Suprapubic skin (tissue), 4 donors: ENCODE results near the gene ADARB1. TPM values are rescaled to one million over a fixed set of nuclear protein-coding genes. Genes with fewer than 3 reads are reported as not detected.

Experiments used
- DNase-seq, 2 donors: peaks; one replicate each; pipeline ENCODE4 v3.0.0-alpha.2; 2019; ENCODE audit warnings: low spot score in 2 of 2
- H3K27ac ChIP-seq: fragments of 200-600 bp; sonication (generic); one replicate; pipeline ENCODE4 v1.5.1; 2019
- H3K27me3 ChIP-seq: fragments of 200-600 bp; sonication (generic); one replicate; pipeline ENCODE4 v1.5.1; 2019
- H3K36me3 ChIP-seq: fragments of 200-600 bp; sonication (generic); one replicate; pipeline ENCODE4 v1.5.1; 2019
- H3K4me1 ChIP-seq: fragments of 200-600 bp; sonication (generic); one replicate; pipeline ENCODE4 v1.5.1; 2019
- H3K4me3 ChIP-seq: fragments of 200-600 bp; sonication (generic); one replicate; pipeline ENCODE4 v1.5.1; 2019; ENCODE audit warnings: mild to moderate bottlenecking
- H3K9me3 ChIP-seq: fragments of 200-600 bp; sonication (generic); one replicate; pipeline ENCODE4 v1.5.1; 2019
- CTCF ChIP-seq, 2 donors: fragments of 200-600 bp in 1 of 2; fragments of 450-650 bp in 1 of 2; sonication (generic) in 1 of 2; IDR thresholded peaks; one replicate each; pipeline ENCODE4 v1.5.1; 2016 to 2019; ENCODE audit warnings: antibody characterized with exemption in 2 of 2, mild to moderate bottlenecking in 1 of 2, moderate library complexity in 1 of 2
- EP300 ChIP-seq: sonication (generic); formaldehyde crosslinking; IDR thresholded peaks from one replicate; pipeline ENCODE4 v1.6.1; 2017; ENCODE audit warnings: antibody characterized with exemption
- POLR2A ChIP-seq, 2 donors: fragments of 450-650 bp; IDR thresholded peaks; one replicate each; pipeline ENCODE4 v1.6.1; 2017; ENCODE audit warnings: antibody characterized with exemption in 2 of 2, mild to moderate bottlenecking in 2 of 2, moderate library complexity in 2 of 2
- POLR2AphosphoS5 ChIP-seq, 3 donors: sonication (generic); formaldehyde crosslinking; IDR thresholded peaks; one replicate each; pipeline ENCODE4 v1.6.1; 2017; ENCODE audit warnings: antibody characterized with exemption in 3 of 3
- WGBS: methylation state at CpG from one replicate; pipeline ENCODE4 v1.1.5; 2018; 5-methylcytosine and 5-hydroxymethylcytosine counted together
- total RNA-seq, 4 donors: library from RNA; depleted of rRNA; stranded (reverse); fragments of >200 nt; gene quantifications; one replicate each; pipeline ENCODE4 v1.1.0, GENCODE V29; 2016

The ADARB1 gene
- total RNA-seq, 4 donors from 2014 or later, result 13.2 to 23.6 (median 20.3) TPM

- Histone ChIP-seq H3K27me3 (no peaks in the 10 kb centered on the region), H3K9me3 (no peaks in the 10 kb centered on the region), H3K4me1 (peaks cover 5% of the 10 kb centered on the region), H3K36me3 (peaks cover 7% of the 10 kb centered on the region), H3K27ac (no peak overlapping the region), H3K4me3 (no peak overlapping the region)
- no peak for DNase-seq
- TF ChIP-seq CTCF (IDR thresholded peaks at IDR 0.05) (no peak), POLR2A (IDR thresholded peaks at IDR 0.05) (no peak), EP300 (no peak), POLR2AphosphoS5 (IDR thresholded peaks at IDR 0.05) (no peak)
- WGBS, result 64% methylated on average over 6 of the region's 6 CpGs
Observed at GRCh38 chr21:45117314-45117713, 42.9 kb downstream of the ADARB1 start.

GRCh38 chr21:45118099-45118498 lies 43.7 kb downstream of the ADARB1 start:
- Histone ChIP-seq H3K4me1 (peaks cover 5% of the 10 kb centered on the region), H3K4me3 (no peak overlapping the region), H3K27me3 (no peaks in the 10 kb centered on the region), H3K9me3 (no peaks in the 10 kb centered on the region), H3K36me3 (peaks cover 7% of the 10 kb centered on the region), H3K27ac (no peak overlapping the region)
- no peak for DNase-seq
- 97% methylated on average over 2 of the region's 2 CpGs for WGBS
- TF ChIP-seq CTCF (IDR thresholded peaks at IDR 0.05), result no peak
- no peak for TF ChIP-seq EP300
- no peak for TF ChIP-seq POLR2AphosphoS5 (IDR thresholded peaks at IDR 0.05)
- TF ChIP-seq POLR2A (IDR thresholded peaks at IDR 0.05), result no peak

GRCh38 chr21:45119812-45120211 lies 45.4 kb downstream of the ADARB1 start:
- DNase-seq, result no peak
- no peaks in the 10 kb centered on the region for H3K9me3 ChIP-seq
- TF ChIP-seq CTCF (IDR thresholded peaks at IDR 0.05) (no peak), POLR2AphosphoS5 (IDR thresholded peaks at IDR 0.05) (no peak), EP300 (no peak), POLR2A (IDR thresholded peaks at IDR 0.05) (no peak)
- no peak overlapping the region for H3K4me3 ChIP-seq
- no peaks in the 10 kb centered on the region for H3K27me3 ChIP-seq
- peaks cover 7% of the 10 kb centered on the region for H3K36me3 ChIP-seq
- WGBS, result 93% methylated on average over 7 of the region's 7 CpGs
- H3K4me1 ChIP-seq, result no peaks in the 10 kb centered on the region
- no peak overlapping the region for H3K27ac ChIP-seq

GRCh38 chr21:45120975-45121374 lies 46.6 kb downstream of the ADARB1 start:
- peaks cover 7% of the 10 kb centered on the region for H3K36me3 ChIP-seq
- H3K9me3 ChIP-seq, result no peaks in the 10 kb centered on the region
- TF ChIP-seq EP300 (no peak), CTCF (IDR thresholded peaks at IDR 0.05) (no peak), POLR2A (IDR thresholded peaks at IDR 0.05) (no peak), POLR2AphosphoS5 (IDR thresholded peaks at IDR 0.05) (no peak)
- H3K4me1 ChIP-seq, result no peaks in the 10 kb centered on the region
- no peaks in the 10 kb centered on the region for H3K27me3 ChIP-seq
- no peak for DNase-seq
- H3K27ac ChIP-seq, result no peak overlapping the region
- no peak overlapping the region for H3K4me3 ChIP-seq
- WGBS, result 67% methylated on average over 6 of the region's 6 CpGs

GRCh38 chr21:45122030-45122429 lies 47.6 kb downstream of the ADARB1 start:
- no peaks in the 10 kb centered on the region for H3K27me3 ChIP-seq
- H3K4me3 ChIP-seq, result no peak overlapping the region
- H3K36me3 ChIP-seq, result peaks cover 13% of the 10 kb centered on the region
- H3K9me3 ChIP-seq, result no peaks in the 10 kb centered on the region
- WGBS, result 85% methylated on average over 6 of the region's 6 CpGs
- no peak overlapping the region for H3K27ac ChIP-seq
- H3K4me1 ChIP-seq, result no peaks in the 10 kb centered on the region
- no peak for TF ChIP-seq POLR2AphosphoS5 (IDR thresholded peaks at IDR 0.05)
- no peak for TF ChIP-seq EP300
- TF ChIP-seq POLR2A (IDR thresholded peaks at IDR 0.05), result no peak
- TF ChIP-seq CTCF (IDR thresholded peaks at IDR 0.05), result no peak
- DNase-seq, result no peak
